Rectal smooth muscle tissue (tissue), 1 donor: ENCODE results near the gene CAPN13.

ENCODE experiments used
- H3K27ac ChIP-seq: one replicate; pipeline ENCODE4 v1.7.0; 2013; ENCODE audit warnings: low read depth, low read length, inconsistent platforms
- H3K27me3 ChIP-seq: one replicate; pipeline ENCODE4 v1.7.0; 2013; ENCODE audit warnings: low read length; ENCODE audit not compliant: control insufficient read depth, insufficient read depth
- H3K36me3 ChIP-seq: one replicate; pipeline ENCODE4 v1.7.0; 2013; ENCODE audit warnings: low read length; ENCODE audit not compliant: control insufficient read depth, insufficient read depth
- H3K4me1 ChIP-seq: one replicate; pipeline ENCODE4 v1.7.0; 2013; ENCODE audit warnings: low read length; ENCODE audit not compliant: control insufficient read depth, insufficient read depth
- H3K4me3 ChIP-seq: one replicate; pipeline ENCODE4 v1.7.0; 2013; ENCODE audit warnings: low read length
- H3K9ac ChIP-seq: one replicate; pipeline ENCODE4 v1.7.0; 2013; ENCODE audit warnings: low read length

Gene CAPN13, protein sequence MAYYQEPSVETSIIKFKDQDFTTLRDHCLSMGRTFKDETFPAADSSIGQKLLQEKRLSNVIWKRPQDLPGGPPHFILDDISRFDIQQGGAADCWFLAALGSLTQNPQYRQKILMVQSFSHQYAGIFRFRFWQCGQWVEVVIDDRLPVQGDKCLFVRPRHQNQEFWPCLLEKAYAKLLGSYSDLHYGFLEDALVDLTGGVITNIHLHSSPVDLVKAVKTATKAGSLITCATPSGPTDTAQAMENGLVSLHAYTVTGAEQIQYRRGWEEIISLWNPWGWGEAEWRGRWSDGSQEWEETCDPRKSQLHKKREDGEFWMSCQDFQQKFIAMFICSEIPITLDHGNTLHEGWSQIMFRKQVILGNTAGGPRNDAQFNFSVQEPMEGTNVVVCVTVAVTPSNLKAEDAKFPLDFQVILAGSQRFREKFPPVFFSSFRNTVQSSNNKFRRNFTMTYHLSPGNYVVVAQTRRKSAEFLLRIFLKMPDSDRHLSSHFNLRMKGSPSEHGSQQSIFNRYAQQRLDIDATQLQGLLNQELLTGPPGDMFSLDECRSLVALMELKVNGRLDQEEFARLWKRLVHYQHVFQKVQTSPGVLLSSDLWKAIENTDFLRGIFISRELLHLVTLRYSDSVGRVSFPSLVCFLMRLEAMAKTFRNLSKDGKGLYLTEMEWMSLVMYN

DNA sequence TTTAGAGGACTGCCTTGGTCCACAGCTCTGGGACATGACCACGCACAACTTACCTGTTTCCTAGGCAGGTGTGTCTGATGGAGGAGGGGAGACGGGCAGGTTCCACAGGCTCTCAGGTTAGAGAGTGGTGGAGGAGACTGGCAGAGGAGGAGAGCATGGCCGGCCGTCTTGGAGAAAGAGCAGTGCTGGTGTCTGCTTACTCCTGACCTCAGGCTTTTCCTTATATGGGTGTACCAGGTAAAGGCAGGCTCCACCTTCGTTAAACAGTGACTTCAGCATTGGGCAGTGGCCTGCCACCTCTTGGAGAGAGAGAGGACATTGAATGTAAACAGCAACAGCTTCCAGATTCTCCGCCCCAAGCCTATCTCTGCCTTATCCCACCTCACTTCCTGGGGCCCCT lies at the start of gene CAPN13:
CAPN13 (minus strand) TSS at position 198 of the 400 bp plus-strand sequence. CDS start 20,121 bp downstream, outside the sequence.
- Histone ChIP-seq H3K27ac (no peak within 1 kb of the TSS), H3K9ac (no peak within 1 kb of the TSS), H3K4me3 (no peak within 1 kb of the TSS), H3K36me3 (no peaks in the 10 kb centered on the region), H3K4me1 (no peaks in the 10 kb centered on the region), H3K27me3 (no peaks in the 10 kb centered on the region)

DNA sequence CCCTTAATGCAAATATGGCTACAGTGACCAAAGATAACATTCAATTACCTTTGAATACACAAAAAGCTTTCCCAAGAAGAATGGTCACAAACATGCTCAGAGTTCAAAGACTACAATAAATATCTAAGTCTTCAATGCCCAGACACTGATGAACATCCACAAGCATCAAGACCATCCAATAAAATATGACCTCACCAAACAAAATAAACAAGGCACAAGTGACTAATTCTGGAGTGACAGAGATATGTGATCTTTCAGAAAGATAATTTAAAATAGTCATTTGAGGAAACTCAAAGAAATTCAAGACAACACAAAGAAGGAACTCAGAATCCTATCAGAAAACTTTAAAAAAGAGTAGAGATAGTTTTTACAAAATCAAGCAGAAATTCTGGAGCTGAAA lies 40.6 kb upstream of the CAPN13 start:
- H3K27me3 ChIP-seq, result no peaks in the 10 kb centered on the region
- H3K36me3 ChIP-seq, result no peaks in the 10 kb centered on the region
- no peak overlapping the region for H3K27ac ChIP-seq
- no peak overlapping the region for H3K4me3 ChIP-seq
- H3K9ac ChIP-seq, result no peak overlapping the region
- H3K4me1 ChIP-seq, result no peaks in the 10 kb centered on the region

DNA sequence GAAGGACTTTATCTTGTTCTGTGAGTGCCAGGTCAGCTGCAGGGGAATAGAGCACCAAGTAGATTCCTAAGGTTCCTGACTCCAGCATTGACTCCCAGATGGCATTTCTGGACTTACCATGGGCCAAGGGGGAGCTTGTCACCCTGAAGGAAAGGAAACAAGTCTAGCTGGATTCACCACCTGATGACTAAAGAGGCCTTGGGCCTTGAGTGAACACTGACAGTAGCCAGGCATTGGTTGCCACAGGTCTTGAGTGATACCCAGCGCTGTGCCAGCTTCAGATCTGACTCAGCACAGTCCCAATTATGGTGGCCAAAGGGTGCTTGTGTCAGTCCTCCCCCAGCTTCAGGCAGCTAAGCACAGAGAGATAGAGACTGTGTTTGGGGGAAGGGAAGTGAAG lies 40.1 kb upstream of the CAPN13 start:
- H3K27ac ChIP-seq, result no peak overlapping the region
- no peak overlapping the region for H3K9ac ChIP-seq
- H3K27me3 ChIP-seq, result no peaks in the 10 kb centered on the region
- H3K4me3 ChIP-seq, result no peak overlapping the region
- no peaks in the 10 kb centered on the region for H3K36me3 ChIP-seq
- H3K4me1 ChIP-seq, result no peaks in the 10 kb centered on the region

DNA sequence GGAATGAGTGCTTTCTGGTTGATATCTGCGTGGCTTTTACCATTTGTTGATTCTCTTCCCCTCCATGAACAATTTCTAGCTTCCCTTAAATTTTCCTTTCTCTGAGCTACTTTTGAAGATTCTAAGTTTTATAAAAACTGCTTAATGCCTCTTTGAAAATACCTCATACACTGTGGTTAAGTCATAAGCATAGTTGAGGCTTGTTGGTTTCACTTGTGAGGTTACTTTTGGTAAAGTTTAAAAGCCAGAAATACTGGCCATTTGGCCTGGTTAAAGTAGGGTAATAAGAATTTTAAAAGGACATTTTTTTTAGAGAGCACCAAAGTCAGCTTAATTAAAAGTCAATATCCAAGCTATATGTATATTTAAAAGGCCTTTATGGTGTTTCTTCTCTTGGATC lies 21.3 kb upstream of the CAPN13 start:
- Histone ChIP-seq H3K9ac (no peak overlapping the region), H3K36me3 (no peaks in the 10 kb centered on the region), H3K27me3 (no peaks in the 10 kb centered on the region), H3K4me3 (no peak overlapping the region), H3K27ac (no peak overlapping the region), H3K4me1 (no peaks in the 10 kb centered on the region)

DNA sequence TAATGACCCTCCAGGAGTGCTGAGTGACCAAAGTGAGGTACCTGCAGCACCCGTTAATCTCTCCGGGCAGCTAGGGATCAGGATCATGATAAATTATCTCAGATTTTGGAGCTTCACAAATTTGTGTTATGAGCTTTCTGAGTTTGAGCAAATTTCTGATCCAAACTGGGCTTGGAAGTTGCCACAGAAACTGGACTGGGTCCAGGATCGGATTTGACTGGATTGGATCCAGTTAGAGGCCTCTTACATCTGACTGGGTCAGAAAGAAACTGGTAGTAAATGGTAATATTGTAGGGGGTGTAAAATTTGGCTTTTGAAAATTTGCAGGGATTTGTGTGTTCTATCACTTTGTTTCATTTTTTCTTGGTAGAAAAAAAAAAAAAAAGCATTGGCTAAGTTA lies 19.7 kb upstream of the CAPN13 start:
- Histone ChIP-seq H3K27me3 (no peaks in the 10 kb centered on the region), H3K4me1 (no peaks in the 10 kb centered on the region), H3K4me3 (no peak overlapping the region), H3K36me3 (no peaks in the 10 kb centered on the region), H3K9ac (no peak overlapping the region), H3K27ac (no peak overlapping the region)

DNA sequence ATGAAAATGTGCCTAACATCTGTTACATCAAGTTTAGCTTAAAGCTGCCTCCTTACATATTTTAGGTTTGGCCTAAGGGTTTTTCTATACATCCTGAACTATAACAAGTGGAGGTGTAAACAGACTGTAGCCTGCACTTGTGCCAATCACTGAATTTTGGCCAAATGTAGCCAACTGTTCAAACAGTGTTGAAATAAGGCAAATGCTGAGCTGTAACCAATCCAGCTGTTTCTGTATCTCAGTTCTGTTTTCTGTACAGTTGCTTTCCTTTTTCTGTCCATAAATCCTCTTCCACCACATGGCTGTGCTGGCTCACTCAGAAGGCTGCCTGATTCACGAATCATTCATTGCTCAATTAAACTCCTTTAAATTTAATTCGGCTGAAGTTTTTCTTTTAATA lies 19.2 kb upstream of the CAPN13 start:
- H3K4me1 ChIP-seq, result no peaks in the 10 kb centered on the region
- no peaks in the 10 kb centered on the region for H3K36me3 ChIP-seq
- no peak overlapping the region for H3K27ac ChIP-seq
- H3K27me3 ChIP-seq, result no peaks in the 10 kb centered on the region
- no peak overlapping the region for H3K4me3 ChIP-seq
- no peak overlapping the region for H3K9ac ChIP-seq

DNA sequence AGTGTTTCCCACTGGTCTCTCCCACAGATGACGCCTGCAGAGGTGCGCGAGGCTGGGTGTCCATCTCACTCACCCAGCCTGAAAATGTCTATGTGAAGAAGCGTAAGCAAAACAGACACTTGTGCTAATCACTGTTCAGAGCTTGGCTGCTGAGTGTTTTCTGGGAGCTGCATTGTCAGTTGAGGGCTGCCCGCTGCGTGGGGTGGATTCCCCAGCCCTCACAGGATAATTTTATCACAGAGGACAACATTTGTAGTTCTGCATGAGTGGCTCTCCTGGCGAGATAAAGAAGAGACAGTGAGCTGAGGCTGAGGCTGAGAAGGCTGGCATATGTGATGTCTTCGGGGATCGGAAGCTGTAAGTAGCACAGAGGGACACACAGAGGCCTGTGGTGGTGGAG lies 16.2 kb upstream of the CAPN13 start:
- Histone ChIP-seq H3K27ac (no peak overlapping the region), H3K27me3 (no peaks in the 10 kb centered on the region), H3K4me1 (no peaks in the 10 kb centered on the region), H3K36me3 (no peaks in the 10 kb centered on the region), H3K4me3 (no peak overlapping the region), H3K9ac (no peak overlapping the region)

DNA sequence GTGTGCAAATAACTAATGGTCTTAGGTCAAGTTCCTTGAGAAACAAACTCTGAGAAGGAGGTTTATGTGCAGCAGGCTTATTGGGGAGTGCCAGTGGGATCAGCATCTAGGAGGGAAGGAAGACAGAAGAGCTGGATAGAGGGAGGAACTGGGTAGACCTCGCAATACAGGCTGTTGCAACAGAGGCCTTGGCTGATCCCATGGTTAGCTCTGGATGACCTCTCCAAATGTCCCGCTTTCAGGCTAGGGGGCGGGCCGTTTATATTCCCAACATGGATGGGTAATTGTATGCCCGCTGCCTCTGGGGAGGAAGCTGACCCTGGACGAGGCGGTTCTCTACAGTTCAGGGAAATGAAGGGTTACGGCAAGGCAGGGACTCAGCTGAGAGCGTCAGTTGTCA lies 14.7 kb upstream of the CAPN13 start:
- Histone ChIP-seq H3K4me3 (no peak overlapping the region), H3K27me3 (no peaks in the 10 kb centered on the region), H3K4me1 (no peaks in the 10 kb centered on the region), H3K36me3 (no peaks in the 10 kb centered on the region), H3K27ac (no peak overlapping the region), H3K9ac (no peak overlapping the region)

DNA sequence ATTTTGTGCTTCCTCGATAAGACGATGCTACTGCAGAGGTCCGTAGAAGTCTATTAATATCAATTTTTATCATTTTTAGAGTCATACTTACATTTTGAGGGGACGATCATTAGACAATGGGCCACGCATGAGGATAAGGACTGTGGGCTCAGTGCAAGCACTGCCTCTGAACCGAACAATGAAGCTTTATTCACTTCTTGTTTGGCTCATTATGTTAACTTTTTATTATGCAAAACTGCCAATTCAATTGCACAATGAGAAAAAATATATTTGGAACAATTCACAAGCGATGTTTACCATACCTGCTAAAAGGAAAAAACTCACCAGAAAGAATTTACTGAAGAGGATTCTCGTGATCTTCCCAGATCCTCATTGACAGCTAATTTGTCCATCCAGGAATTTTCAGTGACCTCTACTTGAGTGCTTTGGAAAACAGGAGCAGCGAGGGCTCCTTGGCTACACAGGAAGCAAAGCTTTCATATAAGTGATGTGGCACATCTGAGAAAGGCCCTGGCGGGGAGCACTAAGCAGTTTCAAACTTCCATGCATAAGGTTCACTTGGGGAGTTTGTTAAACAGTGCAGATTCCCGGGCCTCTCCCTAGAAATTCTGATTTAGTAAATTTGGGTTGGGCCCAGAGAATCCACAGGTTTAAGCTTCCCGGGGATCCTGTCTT lies 13.3 kb upstream of the CAPN13 start:
- Histone ChIP-seq H3K36me3 (no peaks in the 10 kb centered on the region), H3K4me1 (no peaks in the 10 kb centered on the region), H3K27me3 (no peaks in the 10 kb centered on the region), H3K4me3 (no peak overlapping the region), H3K27ac (no peak overlapping the region), H3K9ac (no peak overlapping the region)

DNA sequence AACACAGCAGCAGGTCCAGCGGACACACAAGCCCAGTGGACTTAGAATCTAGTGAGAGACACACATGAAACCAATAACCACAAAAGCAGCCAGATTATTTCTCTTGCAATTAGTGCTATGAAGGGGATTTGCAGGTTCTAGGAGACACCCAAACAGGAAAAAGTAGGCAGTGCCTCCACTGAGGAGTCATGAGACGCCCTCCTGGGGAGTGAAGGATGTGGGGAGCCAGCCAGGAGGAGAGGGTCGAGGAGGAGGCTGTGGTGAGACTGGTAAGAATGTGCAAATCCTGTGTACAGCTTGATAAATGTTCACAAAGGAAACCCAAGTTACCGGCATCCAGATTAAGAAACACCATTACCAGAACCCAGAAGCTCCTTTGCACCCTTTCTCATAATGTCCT lies 2.7 kb upstream of the CAPN13 start:
- H3K4me1 ChIP-seq, result no peaks in the 10 kb centered on the region
- no peak overlapping the region for H3K9ac ChIP-seq
- H3K27ac ChIP-seq, result no peak overlapping the region
- H3K4me3 ChIP-seq, result no peak overlapping the region
- no peaks in the 10 kb centered on the region for H3K27me3 ChIP-seq
- H3K36me3 ChIP-seq, result no peaks in the 10 kb centered on the region

DNA sequence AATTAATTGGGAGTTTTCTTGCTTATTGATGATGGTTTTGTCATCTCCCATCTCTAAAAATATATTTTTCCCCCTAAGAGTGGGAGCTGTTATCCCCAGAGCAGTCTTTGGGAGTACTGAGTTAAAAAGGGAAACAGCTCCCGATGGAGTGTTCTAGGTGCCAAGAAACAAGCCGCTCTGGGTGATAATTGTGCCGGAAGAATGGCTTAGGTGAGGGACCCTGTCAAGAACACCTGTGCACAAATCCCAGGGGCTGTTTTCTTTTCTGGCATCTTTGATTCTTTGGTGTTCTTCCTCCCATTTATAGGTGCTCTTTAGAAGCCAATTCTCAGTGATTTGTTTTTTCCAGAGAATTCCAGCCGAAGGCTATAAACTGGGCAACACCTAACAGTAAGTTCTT lies 1.4 kb upstream of the CAPN13 start:
- Histone ChIP-seq H3K36me3 (no peaks in the 10 kb centered on the region), H3K4me1 (no peaks in the 10 kb centered on the region), H3K4me3 (no peak overlapping the region), H3K9ac (no peak overlapping the region), H3K27ac (no peak overlapping the region), H3K27me3 (no peaks in the 10 kb centered on the region)

DNA sequence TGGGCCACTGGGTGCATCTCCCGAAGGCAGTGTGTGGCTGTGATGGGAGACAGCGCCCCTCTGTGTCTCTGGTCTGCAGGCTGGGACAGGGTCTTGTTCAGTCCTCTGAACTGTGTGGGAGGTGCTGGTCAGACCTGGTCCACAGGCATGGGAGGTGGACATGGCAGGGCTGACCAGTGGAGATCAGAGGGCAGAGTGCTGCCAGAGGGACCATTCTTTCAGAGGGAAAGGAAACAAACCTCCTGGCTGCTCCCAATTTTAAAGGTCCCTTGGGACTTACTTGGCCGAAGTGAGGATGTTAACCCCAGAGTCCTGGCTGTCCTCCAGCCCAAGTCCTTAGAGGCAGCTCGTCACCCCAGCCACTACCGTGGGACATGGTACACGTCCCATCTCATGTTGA lies 4.0 kb downstream of the CAPN13 start:
- H3K4me3 ChIP-seq, result no peak overlapping the region
- H3K27ac ChIP-seq, result no peak overlapping the region
- no peaks in the 10 kb centered on the region for H3K4me1 ChIP-seq
- no peak overlapping the region for H3K9ac ChIP-seq
- H3K27me3 ChIP-seq, result no peaks in the 10 kb centered on the region
- no peaks in the 10 kb centered on the region for H3K36me3 ChIP-seq
